Measurements from ENCODE around the gene SYNPO2.

GRCh38 chr4:118918388-118918787, 29.7 kb downstream of the SYNPO2 start:
- TF ChIP-seq CTCF (IDR thresholded peaks at IDR 0.05), result no peak
- TF ChIP-seq POLR2A (IDR thresholded peaks at IDR 0.05), result no peak
